K562 (cell line): ENCODE measurements around the gene POM121. TPM values are rescaled to one million over a fixed set of nuclear protein-coding genes. Genes with fewer than 3 reads are reported as not detected.
A peak's percentile ranks its signal among the peaks of the same experiment; 100 is the strongest.

Experiments used
- ESRRA ChIP-seq: fragments of 450-650 bp; IDR thresholded peaks from 2 replicates; pipeline ENCODE4 v1.6.1; 2014; ENCODE audit warnings: low read depth, mild to moderate bottlenecking, moderate library complexity, borderline replicate concordance
- FUS ChIP-seq: fragments of 200-400 bp; formaldehyde crosslinking; optimal IDR thresholded peaks from 2 replicates; pipeline ENCODE3; 2017; ENCODE audit warnings: low read depth, low read length
- GTF2F1 ChIP-seq: IDR thresholded peaks from 2 replicates; pipeline ENCODE4 v1.6.1; 2011; ENCODE audit warnings: low read depth, low read length, improper control_type of control experiment
- HMGN3 ChIP-seq: IDR thresholded peaks from 2 replicates; pipeline ENCODE4 v1.6.1; 2011; ENCODE audit warnings: borderline replicate concordance, low read depth, mild to moderate bottlenecking, mixed read lengths, low read length; ENCODE audit not compliant: insufficient read length; ENCODE audit errors: extremely low read depth
- KAT7 ChIP-seq: sonication (generic); formaldehyde crosslinking; IDR thresholded peaks from 2 replicates; pipeline ENCODE4 v1.8.0; 2022; ENCODE audit warnings: missing genetic modification reagents, mild to moderate bottlenecking, borderline replicate concordance
- MCM7 ChIP-seq, 2 experiments: fragments of 450-650 bp; IDR thresholded peaks; 2 replicates each; pipeline ENCODE4 v1.6.1; 2016 to 2018
- MXI1 ChIP-seq: IDR thresholded peaks from 2 replicates; pipeline ENCODE4 v1.6.1; 2011; ENCODE audit warnings: low read depth, mild to moderate bottlenecking, improper control_type of control experiment, low read length
- PRPF4 ChIP-seq: fragments of 200-400 bp; formaldehyde crosslinking; IDR thresholded peaks from one replicate; pipeline ENCODE4 v1.6.1; 2017; ENCODE audit warnings: low read length, low read depth, mild to moderate bottlenecking; ENCODE audit not compliant: insufficient read depth, poor library complexity, severe bottlenecking
- SIX5 ChIP-seq, 2 experiments: IDR thresholded peaks; 2 replicates each; pipeline ENCODE4 v1.6.1; 2011; ENCODE audit warnings: low read length in 2 of 2, borderline replicate concordance in 1 of 2, low read depth in 1 of 2, mild to moderate bottlenecking in 1 of 2, moderate library complexity in 1 of 2; ENCODE audit not compliant: insufficient read depth in 1 of 2
- THRA ChIP-seq: fragments of 450-650 bp; IDR thresholded peaks from 2 replicates; pipeline ENCODE4 v1.6.1; 2017; ENCODE audit warnings: mild to moderate bottlenecking, moderate library complexity
- ZFP91 ChIP-seq: sonication (generic); formaldehyde crosslinking; IDR thresholded peaks from 2 replicates; pipeline ENCODE4 v1.8.0; 2022; ENCODE audit warnings: mild to moderate bottlenecking, missing genetic modification reagents
- ZNF586 ChIP-seq: fragments of 450-650 bp; formaldehyde crosslinking; conservative IDR thresholded peaks from 2 replicates; pipeline ENCODE4 v1.4.0; 2020; ENCODE audit warnings: mild to moderate bottlenecking, moderate library complexity
- ZNF695 ChIP-seq: fragments of 450-650 bp; formaldehyde crosslinking; IDR thresholded peaks from 2 replicates; pipeline ENCODE4 v1.4.0; 2020; ENCODE audit warnings: mild to moderate bottlenecking, moderate library complexity
- ZNF778 ChIP-seq: fragments of 450-650 bp; formaldehyde crosslinking; IDR thresholded peaks from 2 replicates; pipeline ENCODE4 v1.4.0; 2020; ENCODE audit warnings: mild to moderate bottlenecking, moderate library complexity
- polyA plus RNA-seq, 8 experiments: library from polyadenylated mRNA; depleted of rRNA in 4 of 8; stranded (reverse) in 5 of 8; unstranded in 3 of 8; fragments of >200 nt; fragmentation: Nextera tagmentation in 2 of 8; fragmentation: Illumina TruSeq in 1 of 8; extraction: Ambion mirVana in 2 of 8; extraction: Trizol in 1 of 8; gene quantifications; 2 replicates each; pipeline versions ENCODE4 v1.2.1 to v1.2.3, GENCODE V29; 2011 to 2014; ENCODE audit warnings: inconsistent platforms in 1 of 8, missing spikeins in 1 of 8
- total RNA-seq, 7 experiments: library from RNA; depleted of rRNA in 6 of 7; stranded (reverse); fragments of >200 nt in 6 of 7; fragmentation: Illumina TruSeq in 2 of 7; extraction: Trizol in 2 of 7; gene quantifications; 2 replicates each; pipeline versions ENCODE4 v1.2.1 to v1.2.3, GENCODE V29; 2011 to 2021; ENCODE audit warnings: low replicate concordance in 1 of 7
- TF ChIP-seq, protein P1 (sequence below): fragments of 250-450 bp; sonication (Bioruptor Pico); IDR thresholded peaks from 2 replicates; pipeline ENCODE4 v1.4.0; 2020
- TF ChIP-seq, protein P2 (sequence below), 2 experiments: fragments of 450-650 bp in 1 of 2; sonication (generic) in 1 of 2; formaldehyde crosslinking in 1 of 2; IDR thresholded peaks in 1 of 2; conservative IDR thresholded peaks in 1 of 2; 2 replicates each; pipeline versions ENCODE4 v1.6.1 to v1.8.1; 2016 to 2023; ENCODE audit warnings: mild to moderate bottlenecking in 2 of 2, moderate library complexity in 2 of 2, inconsistent platforms in 1 of 2, missing genetic modification reagents in 1 of 2
- TF ChIP-seq, protein P3 (sequence below): fragments of 450-650 bp; IDR thresholded peaks from 2 replicates; pipeline ENCODE4 v1.6.1; 2018; ENCODE audit not compliant: partially characterized antibody

Gene POM121
- total and polyA plus RNA-seq, 9 of the 15 experiments (the other 6 are each of a cell fraction or from before 2014, with no cell fraction given), result 3.6 to 112 (median 12.5) TPM

DNA sequence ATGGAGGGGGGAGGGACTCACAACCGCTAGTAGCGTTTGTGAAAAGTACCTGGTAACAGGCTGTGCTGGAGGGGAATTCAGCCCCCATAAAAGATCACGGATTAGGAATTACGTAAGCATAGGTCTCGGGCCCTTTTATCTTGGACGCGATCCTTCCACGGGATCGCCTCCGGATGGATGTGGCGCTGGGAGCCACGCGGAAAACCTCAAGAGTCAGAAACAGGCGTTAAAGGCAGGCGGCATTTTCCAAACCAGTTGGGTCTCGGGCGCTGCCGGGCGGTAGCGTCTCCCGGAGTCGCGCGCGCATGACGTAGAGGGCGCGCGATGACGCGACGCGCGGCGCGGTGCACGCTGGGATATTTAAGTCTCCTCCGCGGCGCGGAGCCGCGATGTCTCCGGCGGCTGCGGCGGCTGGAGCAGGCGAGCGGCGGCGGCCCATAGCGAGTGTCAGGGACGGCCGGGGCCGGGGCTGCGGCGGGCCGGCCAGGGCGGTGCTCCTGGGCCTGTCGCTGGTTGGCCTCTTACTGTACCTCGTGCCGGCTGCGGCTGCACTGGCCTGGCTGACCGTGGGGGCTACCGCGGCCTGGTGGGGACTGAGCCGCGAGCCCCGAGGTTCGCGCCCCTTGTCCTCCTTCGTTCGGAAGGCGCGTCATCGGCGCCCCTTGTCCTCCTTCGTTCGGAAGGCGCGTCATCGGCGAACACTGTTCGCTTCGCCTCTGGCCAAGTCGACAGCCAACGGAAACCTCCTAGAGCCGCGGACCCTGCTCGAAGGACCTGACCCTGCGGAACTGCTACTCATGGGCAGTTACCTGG is at the start of gene POM121 (continued):
- TF ChIP-seq THRA (no peak), HMGN3 (peak; percentile 94), PRPF4 (peak; percentile 48), ZNF586 (CRISPR knock-in tag) (no peak), SIX5 (IDR thresholded peaks at IDR 0.05; ENCODE audit: borderline replicate concordance in 1 of 2, insufficient read depth in 1 of 2, low read depth in 1 of 2, low read length in 2 of 2) (peak; percentile 43 to 54; a peak in 1 of 4 replicates), ZNF695 (CRISPR knock-in tag) (peak; percentile 51), MCM7 (IDR thresholded peaks at IDR 0.05) (no peak), ZFP91 (no peak), ZNF778 (CRISPR knock-in tag) (no peak), GTF2F1 (no peak), MXI1 (peak; percentile 26; the same call in 1 of the 2 replicates), KAT7 (CRISPR knock-in tag) (peak; percentile 73), FUS (no peak), ESRRA (0 out of 2 replicates have a peak, but pooled peaks have one; percentile 43)
- TF ChIP-seq, protein P1, sequence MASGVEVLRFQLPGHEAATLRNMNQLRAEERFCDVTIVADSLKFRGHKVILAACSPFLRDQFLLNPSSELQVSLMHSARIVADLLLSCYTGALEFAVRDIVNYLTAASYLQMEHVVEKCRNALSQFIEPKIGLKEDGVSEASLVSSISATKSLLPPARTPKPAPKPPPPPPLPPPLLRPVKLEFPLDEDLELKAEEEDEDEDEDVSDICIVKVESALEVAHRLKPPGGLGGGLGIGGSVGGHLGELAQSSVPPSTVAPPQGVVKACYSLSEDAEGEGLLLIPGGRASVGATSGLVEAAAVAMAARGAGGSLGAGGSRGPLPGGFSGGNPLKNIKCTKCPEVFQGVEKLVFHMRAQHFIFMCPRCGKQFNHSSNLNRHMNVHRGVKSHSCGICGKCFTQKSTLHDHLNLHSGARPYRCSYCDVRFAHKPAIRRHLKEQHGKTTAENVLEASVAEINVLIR (CRISPR knock-in tag), result peak; percentile 99
- TF ChIP-seq, protein P2, sequence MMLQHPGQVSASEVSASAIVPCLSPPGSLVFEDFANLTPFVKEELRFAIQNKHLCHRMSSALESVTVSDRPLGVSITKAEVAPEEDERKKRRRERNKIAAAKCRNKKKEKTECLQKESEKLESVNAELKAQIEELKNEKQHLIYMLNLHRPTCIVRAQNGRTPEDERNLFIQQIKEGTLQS (IDR thresholded peaks at IDR 0.05), result no peak
- TF ChIP-seq, protein P2 (CRISPR knock-in tag; conservative IDR thresholded peaks at IDR 0.05), result peak; percentile 79; the same call in 1 of the 2 replicates
- TF ChIP-seq, protein P3, sequence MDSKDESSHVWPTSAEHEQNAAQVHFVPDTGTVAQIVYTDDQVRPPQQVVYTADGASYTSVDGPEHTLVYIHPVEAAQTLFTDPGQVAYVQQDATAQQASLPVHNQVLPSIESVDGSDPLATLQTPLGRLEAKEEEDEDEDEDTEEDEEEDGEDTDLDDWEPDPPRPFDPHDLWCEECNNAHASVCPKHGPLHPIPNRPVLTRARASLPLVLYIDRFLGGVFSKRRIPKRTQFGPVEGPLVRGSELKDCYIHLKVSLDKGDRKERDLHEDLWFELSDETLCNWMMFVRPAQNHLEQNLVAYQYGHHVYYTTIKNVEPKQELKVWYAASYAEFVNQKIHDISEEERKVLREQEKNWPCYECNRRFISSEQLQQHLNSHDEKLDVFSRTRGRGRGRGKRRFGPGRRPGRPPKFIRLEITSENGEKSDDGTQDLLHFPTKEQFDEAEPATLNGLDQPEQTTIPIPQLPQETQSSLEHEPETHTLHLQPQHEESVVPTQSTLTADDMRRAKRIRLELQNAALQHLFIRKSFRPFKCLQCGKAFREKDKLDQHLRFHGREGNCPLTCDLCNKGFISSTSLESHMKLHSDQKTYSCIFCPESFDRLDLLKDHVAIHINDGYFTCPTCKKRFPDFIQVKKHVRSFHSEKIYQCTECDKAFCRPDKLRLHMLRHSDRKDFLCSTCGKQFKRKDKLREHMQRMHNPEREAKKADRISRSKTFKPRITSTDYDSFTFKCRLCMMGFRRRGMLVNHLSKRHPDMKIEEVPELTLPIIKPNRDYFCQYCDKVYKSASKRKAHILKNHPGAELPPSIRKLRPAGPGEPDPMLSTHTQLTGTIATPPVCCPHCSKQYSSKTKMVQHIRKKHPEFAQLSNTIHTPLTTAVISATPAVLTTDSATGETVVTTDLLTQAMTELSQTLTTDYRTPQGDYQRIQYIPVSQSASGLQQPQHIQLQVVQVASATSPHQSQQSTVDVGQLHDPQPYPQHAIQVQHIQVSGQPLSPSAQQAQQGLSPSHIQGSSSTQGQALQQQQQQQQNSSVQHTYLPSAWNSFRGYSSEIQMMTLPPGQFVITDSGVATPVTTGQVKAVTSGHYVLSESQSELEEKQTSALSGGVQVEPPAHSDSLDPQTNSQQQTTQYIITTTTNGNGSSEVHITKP, result no peak
